ENCODE results near the gene ZNF830.

ZNF830 gene

GRCh38 chr17:34961093-34961911 is at the start of gene ZNF830, which contains the start of gene CCT6B:
TSS of gene ZNF830 (plus strand) at chr17:34961540. CDS start at chr17:34961567, 27 bp downstream.
TSS of gene CCT6B (minus strand) at chr17:34961460. CDS start at chr17:34961393, 67 bp downstream.
- Histone ChIP-seq H3K4me1 (peaks cover 5% of the 10 kb centered on the region), H3K79me2 (peaks cover 3% of the 10 kb centered on the region), H3K27ac (peak within 1 kb of the TSS; percentile 91), H3K9me3 (ENCODE audit: control insufficient read depth, low read length) (no peaks in the 10 kb centered on the region), H3K4me3 (ENCODE audit: low read depth, low read length) (peak within 1 kb of the TSS; percentile 74), H3K9ac (peak within 1 kb of the TSS; percentile 79), H3K27me3 (ENCODE audit: control insufficient read depth, insufficient read depth, low read length) (no peaks in the 10 kb centered on the region), H3K36me3 (ENCODE audit: control insufficient read depth, insufficient read depth, low read length) (no peaks in the 10 kb centered on the region), H3K4me2 (ENCODE audit: low read length) (peak within 1 kb of the TSS; percentile 84), H2AFZ (peak within 1 kb of the TSS; percentile 97)
- no peak for TF ChIP-seq CTCF (IDR thresholded peaks at IDR 0.05)

GRCh38 chr17:34913001-34913400 is 48.3 kb upstream of the ZNF830 start:
- Histone ChIP-seq H3K4me1 (no peaks in the 10 kb centered on the region), H3K4me2 (ENCODE audit: low read length) (no peak overlapping the region), H3K27me3 (ENCODE audit: control insufficient read depth, insufficient read depth, low read length) (no peaks in the 10 kb centered on the region), H3K36me3 (ENCODE audit: control insufficient read depth, insufficient read depth, low read length) (no peaks in the 10 kb centered on the region), H2AFZ (no peak overlapping the region), H3K9me3 (ENCODE audit: control insufficient read depth, low read length) (no peaks in the 10 kb centered on the region), H3K79me2 (no peaks in the 10 kb centered on the region), H3K27ac (no peak overlapping the region), H3K9ac (no peak overlapping the region), H3K4me3 (ENCODE audit: low read depth, low read length) (no peak overlapping the region)
- TF ChIP-seq CTCF (IDR thresholded peaks at IDR 0.05) = no peak

- Histone ChIP-seq H3K4me3 (ENCODE audit: low read depth, low read length) (no peak overlapping the region), H3K27ac (no peak overlapping the region), H3K9ac (no peak overlapping the region), H3K79me2 (no peaks in the 10 kb centered on the region), H3K4me2 (ENCODE audit: low read length) (no peak overlapping the region), H3K27me3 (ENCODE audit: control insufficient read depth, insufficient read depth, low read length) (no peaks in the 10 kb centered on the region), H3K9me3 (ENCODE audit: control insufficient read depth, low read length) (no peaks in the 10 kb centered on the region), H3K36me3 (ENCODE audit: control insufficient read depth, insufficient read depth, low read length) (no peaks in the 10 kb centered on the region), H3K4me1 (no peaks in the 10 kb centered on the region), H2AFZ (no peak overlapping the region)
- TF ChIP-seq CTCF (IDR thresholded peaks at IDR 0.05) = no peak
Measured at GRCh38 chr17:34916120-34916519, 45.2 kb upstream of the ZNF830 start.

GRCh38 chr17:34917381-34917780 is 44.0 kb upstream of the ZNF830 start:
- no peak overlapping the region for H3K4me2 ChIP-seq (ENCODE audit: low read length)
- H3K79me2 ChIP-seq = no peaks in the 10 kb centered on the region
- no peak overlapping the region for H3K9ac ChIP-seq
- H3K27ac ChIP-seq = no peak overlapping the region
- no peaks in the 10 kb centered on the region for H3K9me3 ChIP-seq (ENCODE audit: control insufficient read depth, low read length)
- no peaks in the 10 kb centered on the region for H3K36me3 ChIP-seq (ENCODE audit: control insufficient read depth, insufficient read depth, low read length)
- no peak for TF ChIP-seq CTCF (IDR thresholded peaks at IDR 0.05)
- H3K4me1 ChIP-seq = no peaks in the 10 kb centered on the region
- no peak overlapping the region for H3K4me3 ChIP-seq (ENCODE audit: low read depth, low read length)
- no peak overlapping the region for H2AFZ ChIP-seq
- H3K27me3 ChIP-seq (ENCODE audit: control insufficient read depth, insufficient read depth, low read length) = no peaks in the 10 kb centered on the region

- no peak overlapping the region for H3K4me3 ChIP-seq (ENCODE audit: low read depth, low read length)
- no peaks in the 10 kb centered on the region for H3K4me1 ChIP-seq
- H3K9me3 ChIP-seq (ENCODE audit: control insufficient read depth, low read length) = no peaks in the 10 kb centered on the region
- H3K79me2 ChIP-seq = no peaks in the 10 kb centered on the region
- no peak overlapping the region for H3K4me2 ChIP-seq (ENCODE audit: low read length)
- H3K9ac ChIP-seq = no peak overlapping the region
- H2AFZ ChIP-seq = no peak overlapping the region
- H3K27ac ChIP-seq = no peak overlapping the region
- TF ChIP-seq CTCF (IDR thresholded peaks at IDR 0.05) = no peak
- H3K27me3 ChIP-seq (ENCODE audit: control insufficient read depth, insufficient read depth, low read length) = no peaks in the 10 kb centered on the region
- no peaks in the 10 kb centered on the region for H3K36me3 ChIP-seq (ENCODE audit: control insufficient read depth, insufficient read depth, low read length)
Measured at GRCh38 chr17:34920676-34921075, 40.7 kb upstream of the ZNF830 start.
